Stimulated activated memory B cell treated with anti-CD40 and anti-IgM and Interleukin-4, amounts not matched to agents 10 μg/mL and 1 μg/mL and 100 μg/mL, for 72 hours (primary cell): Measurements from ENCODE around the gene KIF12.
"Not testable (repeated sequence)": the region's sequence is repeated elsewhere in the genome, so short reads cannot be mapped to it uniquely, and the experiment has no call there.

Source experiments
- ATAC-seq: fragments of 150-1000 bp; cut with Tn5 transposase; 2 replicates; pipeline ENCODE4 v1.10.0; 2021
- H3K27ac Mint-ChIP-seq: one replicate; pipeline ENCODE4 v1.8.0; 2022; ENCODE audit warnings: mild to moderate bottlenecking, mixed read lengths
- H3K27me3 Mint-ChIP-seq: one replicate; pipeline ENCODE4 v1.8.0; 2022; ENCODE audit warnings: mixed read lengths
- H3K36me3 Mint-ChIP-seq: one replicate; pipeline ENCODE4 v1.8.0; 2022; ENCODE audit warnings: mixed read lengths
- H3K4me1 Mint-ChIP-seq: one replicate; pipeline ENCODE4 v1.8.0; 2022; ENCODE audit warnings: mixed read lengths
- H3K4me3 Mint-ChIP-seq: one replicate; pipeline ENCODE4 v1.8.0; 2022; ENCODE audit warnings: mild to moderate bottlenecking, moderate library complexity, mixed read lengths
- H3K9me3 Mint-ChIP-seq: one replicate; pipeline ENCODE4 v1.8.0; 2022; ENCODE audit warnings: mixed read lengths

The KIF12 gene

DNA sequence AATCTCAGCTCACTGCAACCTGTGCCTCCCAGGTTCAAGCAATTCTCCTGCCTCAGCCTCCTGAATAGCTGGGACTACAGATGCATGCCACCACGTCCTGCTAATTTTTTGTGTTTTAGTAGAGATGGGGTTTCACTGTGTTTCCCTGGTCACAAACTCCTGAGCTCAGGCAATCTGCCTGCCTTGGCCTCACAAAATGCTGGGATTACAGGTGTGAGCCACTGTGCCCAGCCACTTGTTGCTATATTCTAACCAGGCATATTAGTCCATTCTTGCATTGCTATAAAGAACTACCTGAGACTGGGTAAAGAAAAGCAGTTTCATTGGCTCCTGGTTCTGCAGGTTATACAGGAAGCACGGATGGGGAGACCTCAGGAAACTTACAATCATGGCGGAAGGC is 29.7 kb upstream of the KIF12 start:
- not testable (repeated sequence) for H3K36me3 Mint-ChIP-seq, ATAC-seq, H3K4me3 Mint-ChIP-seq, H3K27ac Mint-ChIP-seq, H3K4me1 Mint-ChIP-seq
- Mint-ChIP-seq H3K27me3 (peaks cover 47% of the 10 kb centered on the region), H3K9me3 (peaks cover 11% of the 10 kb centered on the region)

DNA sequence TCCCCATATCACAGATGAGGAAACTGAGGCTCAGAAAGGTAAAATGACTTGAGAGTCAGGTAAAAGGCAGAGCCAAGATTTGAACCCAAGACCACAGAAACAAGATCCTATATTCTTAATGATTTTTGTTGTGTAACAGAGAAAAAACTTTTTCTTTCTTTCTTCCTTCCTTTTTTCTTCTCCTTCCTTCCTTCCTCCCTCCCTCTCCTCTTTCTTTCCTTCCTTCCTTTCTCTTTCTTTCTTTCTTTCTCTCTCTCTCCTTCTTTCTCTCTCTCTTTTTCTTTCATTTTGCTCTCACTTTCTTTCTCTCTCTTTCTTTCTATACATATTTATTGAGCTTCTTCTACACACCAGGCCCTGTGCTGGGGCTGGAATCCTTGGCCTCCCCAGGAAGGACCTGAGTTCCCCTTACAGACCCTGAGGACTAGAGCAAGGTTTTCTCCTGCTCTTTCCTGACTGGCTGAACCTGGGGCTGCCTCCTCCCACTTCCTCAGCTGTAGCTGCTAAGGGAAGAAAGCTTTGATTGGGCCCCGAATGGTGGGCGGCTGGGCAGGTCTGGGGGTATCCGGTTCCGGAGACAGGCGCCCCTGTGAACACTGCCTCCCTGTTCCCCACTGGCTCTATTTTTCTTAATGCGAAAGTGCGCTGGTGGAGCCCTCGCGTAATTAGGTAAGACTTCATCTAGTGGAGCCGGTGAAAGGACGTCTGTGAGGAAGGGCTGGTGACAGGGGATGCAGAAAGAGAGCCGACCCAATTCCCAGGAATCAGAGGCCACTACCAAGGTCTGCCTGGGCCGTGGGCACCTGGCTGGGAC is 27.4 kb upstream of the KIF12 start:
- Mint-ChIP-seq H3K4me1 (no peaks in the 10 kb centered on the region), H3K4me3 (no peak overlapping the region), H3K27me3 (peaks cover 47% of the 10 kb centered on the region), H3K27ac (no peak overlapping the region), H3K36me3 (no peaks in the 10 kb centered on the region), H3K9me3 (peaks cover 11% of the 10 kb centered on the region)
- ATAC-seq = no peak

DNA sequence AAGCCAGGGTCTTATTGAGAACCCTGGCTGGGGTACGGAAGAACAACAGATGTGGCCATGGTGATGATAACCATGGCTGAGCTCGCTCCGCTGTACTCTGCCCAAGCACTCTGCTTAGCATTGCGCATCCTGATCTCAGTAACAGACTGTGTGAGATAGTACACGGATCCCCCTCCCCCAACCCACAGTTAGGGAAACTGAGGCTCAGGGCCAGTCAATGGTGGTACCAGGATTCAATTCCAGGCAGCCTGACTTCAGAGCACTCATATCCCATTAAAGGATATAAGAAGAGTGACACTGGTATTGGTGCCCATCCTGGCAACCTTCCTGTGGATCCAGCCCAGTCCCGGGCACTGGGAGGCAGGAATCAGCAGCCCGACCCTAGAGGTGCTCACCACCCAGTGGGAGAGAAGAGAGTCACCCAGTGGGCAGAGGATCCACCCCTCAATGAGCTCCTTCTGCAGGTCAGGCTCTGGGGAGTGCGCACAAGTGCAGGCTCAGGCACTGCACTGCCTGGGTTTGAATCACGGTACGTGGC is 26.5 kb upstream of the KIF12 start:
- H3K4me1 Mint-ChIP-seq = no peaks in the 10 kb centered on the region

DNA sequence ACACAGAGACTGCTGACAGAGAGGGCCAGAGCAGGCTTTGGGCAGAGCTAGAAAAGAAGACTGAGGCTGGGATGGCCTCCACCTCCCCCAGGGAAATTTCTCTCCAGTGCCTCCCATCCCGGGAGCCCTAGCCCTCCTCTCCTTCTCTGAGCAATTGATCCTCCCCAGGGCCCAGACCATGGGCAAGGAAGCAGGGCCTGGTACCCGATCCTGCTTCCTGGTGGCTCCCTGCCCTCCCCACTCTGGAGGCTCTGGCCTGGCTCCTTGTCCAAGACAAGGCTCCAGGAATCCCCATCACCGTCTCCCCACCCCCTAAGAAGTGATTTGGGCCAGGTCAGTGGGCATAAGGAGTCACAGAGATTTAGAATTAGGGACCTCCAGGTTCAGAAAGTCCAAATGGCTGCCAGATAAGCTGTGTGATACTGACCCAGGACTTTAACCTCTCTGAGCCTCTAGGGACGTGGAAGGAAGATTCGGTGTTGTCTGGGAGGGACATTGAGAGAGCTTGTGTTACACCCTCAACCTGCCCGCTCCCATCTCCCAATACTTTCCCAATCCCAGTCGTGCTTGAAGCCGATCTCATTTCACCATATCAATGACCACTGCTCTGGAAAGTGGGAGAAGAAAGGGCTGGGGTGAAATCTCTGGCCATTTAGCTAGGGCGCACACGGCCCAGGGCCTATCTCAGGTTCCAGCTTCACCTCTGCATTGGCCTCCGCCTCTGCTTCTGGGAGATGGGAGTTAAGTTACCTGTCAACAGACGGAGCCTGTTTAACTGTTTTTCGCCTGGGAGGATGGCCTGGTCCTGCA is 25.8 kb upstream of the KIF12 start:
- no peaks in the 10 kb centered on the region for H3K4me1 Mint-ChIP-seq
- H3K36me3 Mint-ChIP-seq = no peaks in the 10 kb centered on the region
- H3K27me3 Mint-ChIP-seq = peaks cover 43% of the 10 kb centered on the region
- no peak overlapping the region for H3K27ac Mint-ChIP-seq
- peaks cover 15% of the 10 kb centered on the region for H3K9me3 Mint-ChIP-seq
- no peak overlapping the region for H3K4me3 Mint-ChIP-seq
- ATAC-seq = no peak

More for the DNA sequence above, 26.5 kb upstream of the KIF12 start:
- peaks cover 14% of the 10 kb centered on the region for H3K9me3 Mint-ChIP-seq
- ATAC-seq = no peak
- H3K27me3 Mint-ChIP-seq = peaks cover 45% of the 10 kb centered on the region
- H3K27ac Mint-ChIP-seq = no peak overlapping the region
- no peaks in the 10 kb centered on the region for H3K36me3 Mint-ChIP-seq
- H3K4me3 Mint-ChIP-seq = no peak overlapping the region

DNA sequence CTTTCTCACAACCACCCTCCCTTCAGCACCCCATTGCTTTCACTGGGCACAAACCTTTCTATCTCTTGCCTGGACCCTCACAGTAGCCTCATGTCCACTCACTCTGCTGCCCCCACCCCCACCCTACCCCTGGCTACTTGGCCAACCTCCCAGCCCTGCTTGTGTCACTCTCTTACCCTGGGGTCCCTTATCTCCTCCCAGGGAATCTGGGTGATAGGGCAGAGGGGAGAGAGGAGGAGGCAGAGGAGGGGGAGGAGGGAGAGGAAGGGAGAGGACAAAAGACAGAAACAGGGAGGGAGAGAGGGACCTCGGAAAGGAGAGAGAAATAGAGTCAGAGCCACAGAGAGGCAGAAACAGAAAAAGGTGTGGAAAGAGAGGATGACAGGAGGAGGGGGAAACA is 25.0 kb upstream of the KIF12 start:
- H3K27ac Mint-ChIP-seq = no peak overlapping the region
- no peak overlapping the region for H3K4me3 Mint-ChIP-seq
- peaks cover 41% of the 10 kb centered on the region for H3K27me3 Mint-ChIP-seq
- H3K4me1 Mint-ChIP-seq = no peaks in the 10 kb centered on the region
- no peaks in the 10 kb centered on the region for H3K36me3 Mint-ChIP-seq
- no peak for ATAC-seq
- peaks cover 15% of the 10 kb centered on the region for H3K9me3 Mint-ChIP-seq

DNA sequence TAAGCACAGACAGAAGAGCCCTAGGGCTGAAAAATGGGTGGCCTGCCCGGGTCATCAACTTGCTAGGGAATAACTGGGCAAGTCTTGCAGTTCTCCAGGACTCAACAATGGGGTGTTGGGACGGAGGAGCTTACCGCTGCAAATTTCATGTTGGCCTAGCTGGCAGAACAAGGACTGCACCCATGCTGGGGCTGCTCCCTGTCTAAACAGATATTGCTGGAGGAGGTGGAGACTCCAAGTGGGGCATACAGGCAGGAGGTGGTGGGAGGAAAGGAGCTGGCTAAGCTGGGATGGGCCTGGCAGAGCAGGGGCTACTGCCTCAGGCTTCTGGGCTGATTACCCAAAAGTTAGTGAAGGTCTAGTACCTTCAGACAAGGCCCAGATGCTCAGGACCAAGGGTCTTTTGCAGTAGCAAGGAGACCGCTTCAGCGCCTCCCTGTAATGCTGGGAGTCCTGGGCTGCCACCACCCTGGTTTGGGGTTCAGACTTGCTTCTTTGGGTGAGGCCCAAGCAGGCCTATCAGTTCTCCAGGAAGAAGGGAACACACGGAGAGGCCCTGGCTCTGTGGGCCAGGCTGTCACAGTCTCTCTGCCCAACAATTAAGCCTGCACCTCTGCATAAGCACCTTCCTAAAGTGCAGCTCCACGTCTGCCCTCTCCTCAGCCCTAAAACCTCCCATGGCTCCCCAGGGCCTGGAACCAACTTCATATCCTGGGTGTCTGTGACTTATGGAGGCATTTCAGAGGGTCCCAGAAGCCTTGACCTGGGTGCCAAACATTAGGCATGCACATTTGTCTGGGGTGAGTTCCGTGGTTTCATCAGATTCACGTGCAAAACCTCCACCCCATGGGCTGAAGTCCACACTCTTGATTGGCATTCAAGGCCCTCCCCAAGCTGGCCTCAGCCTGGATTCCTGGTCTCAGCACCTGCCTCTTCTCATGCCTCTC is 24.2 kb upstream of the KIF12 start:
- no peak for ATAC-seq
- no peak overlapping the region for H3K27ac Mint-ChIP-seq
- peaks cover 13% of the 10 kb centered on the region for H3K9me3 Mint-ChIP-seq
- no peaks in the 10 kb centered on the region for H3K4me1 Mint-ChIP-seq
- peaks cover 37% of the 10 kb centered on the region for H3K27me3 Mint-ChIP-seq
- no peak overlapping the region for H3K4me3 Mint-ChIP-seq
- no peaks in the 10 kb centered on the region for H3K36me3 Mint-ChIP-seq

DNA sequence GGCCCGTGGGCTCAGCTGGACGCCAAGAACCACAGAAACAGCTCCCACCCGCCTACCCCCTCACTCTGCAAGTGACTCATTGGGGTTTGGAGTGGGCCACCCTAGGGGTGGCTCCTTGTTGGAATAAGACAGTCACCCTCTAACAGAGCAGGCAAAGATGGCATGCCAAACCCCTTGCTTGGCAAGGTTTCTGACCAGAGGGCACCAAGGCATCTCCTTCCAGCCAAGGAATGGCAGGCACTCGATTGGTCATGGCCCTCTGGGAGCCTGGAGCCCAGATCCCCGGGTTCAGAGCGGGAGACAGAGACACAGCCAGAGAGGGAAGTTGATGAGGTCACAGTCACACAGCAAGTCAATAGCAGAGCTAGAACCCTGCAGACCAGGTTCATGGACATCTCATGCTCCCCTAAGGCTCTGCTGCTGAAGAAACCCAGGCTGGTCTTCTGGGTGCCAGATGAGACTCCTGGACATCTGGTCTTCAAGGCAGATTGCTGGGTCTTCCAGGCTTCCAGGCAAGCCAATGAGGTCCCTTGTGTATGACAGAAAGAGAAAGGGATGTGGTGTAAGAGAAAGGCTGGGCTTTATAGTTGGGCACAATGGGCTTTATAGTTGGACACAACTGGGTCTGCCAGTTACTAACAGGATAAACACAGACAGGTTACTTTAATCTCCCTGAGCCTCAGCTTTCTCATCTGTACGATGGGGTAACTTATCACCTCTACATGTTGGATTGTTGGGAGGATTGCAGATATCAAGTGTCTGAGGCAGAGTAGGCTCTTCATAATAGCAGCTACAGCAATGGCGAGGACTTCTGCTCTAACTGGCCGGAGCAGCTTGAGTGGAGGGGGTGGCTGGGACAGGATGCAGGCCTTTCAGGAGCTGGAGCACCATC is 23.3 kb upstream of the KIF12 start:
- H3K27ac Mint-ChIP-seq = no peak overlapping the region
- peaks cover 39% of the 10 kb centered on the region for H3K27me3 Mint-ChIP-seq
- no peak for ATAC-seq
- H3K9me3 Mint-ChIP-seq = peaks cover 8% of the 10 kb centered on the region
- no peaks in the 10 kb centered on the region for H3K36me3 Mint-ChIP-seq
- no peaks in the 10 kb centered on the region for H3K4me1 Mint-ChIP-seq
- no peak overlapping the region for H3K4me3 Mint-ChIP-seq

DNA sequence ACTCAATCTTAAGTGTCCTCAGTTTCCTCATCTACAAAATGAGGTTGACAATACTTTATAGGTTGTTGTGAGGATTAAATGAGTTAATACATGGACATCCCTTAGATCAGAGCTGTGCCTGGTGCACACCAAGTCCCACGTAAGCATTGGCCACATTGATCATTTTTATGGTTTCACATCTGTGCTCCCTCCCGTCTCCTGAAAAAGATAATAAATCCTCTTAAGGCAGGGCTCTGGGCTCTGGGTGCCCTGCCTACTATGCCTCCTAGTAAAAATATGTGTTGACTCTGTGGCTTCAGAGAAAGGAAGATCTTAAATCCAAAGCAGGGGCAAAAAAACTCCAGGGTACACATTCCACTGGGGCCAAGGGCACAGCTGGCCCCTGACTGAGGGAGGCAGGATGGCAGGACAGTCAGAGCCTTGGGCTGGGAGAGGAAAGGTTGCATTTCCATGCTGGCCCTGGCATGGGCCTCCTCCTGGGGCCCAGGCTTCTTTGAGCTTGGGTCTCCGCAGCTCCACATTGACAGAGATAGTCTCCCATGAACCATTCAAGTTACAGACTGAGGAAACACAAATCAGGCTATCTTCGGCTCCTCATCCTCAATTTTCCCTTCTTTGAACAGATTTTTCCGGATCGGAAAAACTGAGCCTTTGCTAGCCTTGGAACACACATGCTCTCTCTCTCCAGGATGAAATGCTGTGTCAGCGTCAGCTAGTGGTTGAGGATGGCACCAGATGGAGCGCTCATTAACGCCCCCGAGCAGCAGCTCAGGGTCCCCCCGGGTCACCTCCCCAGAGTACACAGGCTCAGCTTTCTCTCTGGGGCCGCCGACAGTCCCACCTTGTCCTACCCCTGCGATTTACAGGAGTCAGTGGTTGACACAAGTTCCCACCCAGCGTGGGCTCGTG is 22.4 kb upstream of the KIF12 start:
- Mint-ChIP-seq H3K4me3 (no peak overlapping the region), H3K9me3 (peaks cover 4% of the 10 kb centered on the region), H3K36me3 (no peaks in the 10 kb centered on the region), H3K27ac (no peak overlapping the region), H3K27me3 (peaks cover 35% of the 10 kb centered on the region), H3K4me1 (no peaks in the 10 kb centered on the region)
- no peak for ATAC-seq

DNA sequence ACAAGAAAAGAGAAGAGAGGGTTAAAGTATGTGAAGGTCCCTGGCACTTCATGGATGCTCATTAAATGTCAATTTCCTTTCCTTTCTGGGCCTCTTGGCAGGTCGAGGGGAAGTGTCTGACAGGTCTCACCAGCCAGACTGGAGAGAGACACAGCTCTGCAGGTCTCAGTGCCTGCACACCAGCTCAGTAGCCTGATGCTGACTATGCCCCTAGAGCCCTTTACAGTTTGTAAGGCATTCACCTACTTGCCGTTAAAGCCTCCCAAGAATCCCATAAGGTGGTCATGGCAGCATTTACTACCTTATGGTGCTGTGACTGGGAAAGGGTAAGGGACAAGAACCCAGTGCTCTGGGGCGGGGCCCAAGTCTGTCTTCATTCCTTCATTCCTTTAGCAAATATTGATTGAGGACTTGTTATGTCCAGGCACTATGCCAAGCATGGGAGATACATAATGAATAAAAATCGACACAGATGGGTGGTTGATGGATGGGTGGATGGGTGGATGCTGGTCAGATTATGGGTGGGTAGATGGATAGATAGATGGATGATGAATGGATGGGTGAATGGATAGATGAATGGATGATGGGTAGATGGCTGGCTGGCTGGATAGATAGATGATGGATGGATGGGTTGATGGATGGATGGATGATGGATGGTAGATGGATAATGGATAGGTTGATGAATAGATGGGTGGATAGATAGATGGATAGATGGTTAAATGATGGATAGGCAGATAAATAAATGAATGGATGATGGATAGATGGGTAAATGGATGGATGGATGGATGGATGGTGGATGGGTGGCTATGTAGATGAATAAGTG is 21.3 kb upstream of the KIF12 start:
- H3K27me3 Mint-ChIP-seq = peaks cover 29% of the 10 kb centered on the region
- peaks cover 4% of the 10 kb centered on the region for H3K9me3 Mint-ChIP-seq
- H3K4me3 Mint-ChIP-seq = no peak overlapping the region
- no peak overlapping the region for H3K27ac Mint-ChIP-seq
- H3K36me3 Mint-ChIP-seq = no peaks in the 10 kb centered on the region
- ATAC-seq = no peak
- H3K4me1 Mint-ChIP-seq = no peaks in the 10 kb centered on the region

DNA sequence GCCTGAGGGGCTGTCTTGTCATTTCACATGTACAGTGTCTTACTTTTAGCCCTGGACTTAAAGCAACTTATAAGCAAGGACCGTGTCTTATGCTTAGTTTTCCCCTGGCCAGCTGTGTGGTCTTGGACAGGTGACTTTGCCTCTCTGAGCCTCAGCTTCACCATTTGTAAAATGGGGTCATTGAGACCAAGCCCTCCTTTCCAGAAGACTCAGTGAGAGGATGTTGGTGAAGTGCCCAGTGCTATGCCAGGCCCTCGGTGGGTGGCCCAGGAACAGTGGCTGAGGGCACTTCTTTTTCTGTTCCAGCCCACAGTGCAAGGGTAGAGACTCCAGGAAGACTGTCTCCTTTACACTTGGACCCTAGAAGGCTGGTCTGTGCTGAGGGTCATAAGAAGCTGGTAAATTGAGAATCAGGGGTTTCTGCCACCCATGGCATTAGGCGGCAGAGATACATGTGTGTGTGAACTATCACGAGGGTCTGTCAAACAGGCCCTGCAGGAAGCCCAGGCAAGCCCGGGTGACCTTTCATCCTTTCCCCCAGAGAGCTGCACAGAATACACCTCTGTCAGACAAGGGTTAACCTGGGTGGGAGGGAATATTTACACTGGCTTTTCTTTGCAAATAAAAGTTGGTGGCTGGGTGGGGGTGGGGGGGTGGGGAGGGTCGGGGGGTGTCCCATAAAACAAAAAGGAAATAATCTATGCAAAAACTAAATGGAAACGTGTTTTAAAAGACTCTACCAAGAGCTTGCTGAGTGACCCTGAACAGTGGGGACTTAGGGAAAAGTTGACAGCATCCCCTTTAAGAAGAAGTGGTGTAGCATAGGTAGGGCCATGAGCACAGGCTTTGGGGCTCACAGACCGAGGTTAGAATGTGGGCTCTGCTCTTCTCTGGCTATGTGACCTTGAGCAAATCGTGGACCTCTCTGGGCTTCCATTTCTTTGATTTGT is 20.4 kb upstream of the KIF12 start:
- Mint-ChIP-seq H3K4me1 (no peaks in the 10 kb centered on the region), H3K9me3 (peaks cover 4% of the 10 kb centered on the region), H3K27me3 (peaks cover 38% of the 10 kb centered on the region), H3K4me3 (no peak overlapping the region), H3K36me3 (no peaks in the 10 kb centered on the region), H3K27ac (no peak overlapping the region)
- ATAC-seq = no peak

DNA sequence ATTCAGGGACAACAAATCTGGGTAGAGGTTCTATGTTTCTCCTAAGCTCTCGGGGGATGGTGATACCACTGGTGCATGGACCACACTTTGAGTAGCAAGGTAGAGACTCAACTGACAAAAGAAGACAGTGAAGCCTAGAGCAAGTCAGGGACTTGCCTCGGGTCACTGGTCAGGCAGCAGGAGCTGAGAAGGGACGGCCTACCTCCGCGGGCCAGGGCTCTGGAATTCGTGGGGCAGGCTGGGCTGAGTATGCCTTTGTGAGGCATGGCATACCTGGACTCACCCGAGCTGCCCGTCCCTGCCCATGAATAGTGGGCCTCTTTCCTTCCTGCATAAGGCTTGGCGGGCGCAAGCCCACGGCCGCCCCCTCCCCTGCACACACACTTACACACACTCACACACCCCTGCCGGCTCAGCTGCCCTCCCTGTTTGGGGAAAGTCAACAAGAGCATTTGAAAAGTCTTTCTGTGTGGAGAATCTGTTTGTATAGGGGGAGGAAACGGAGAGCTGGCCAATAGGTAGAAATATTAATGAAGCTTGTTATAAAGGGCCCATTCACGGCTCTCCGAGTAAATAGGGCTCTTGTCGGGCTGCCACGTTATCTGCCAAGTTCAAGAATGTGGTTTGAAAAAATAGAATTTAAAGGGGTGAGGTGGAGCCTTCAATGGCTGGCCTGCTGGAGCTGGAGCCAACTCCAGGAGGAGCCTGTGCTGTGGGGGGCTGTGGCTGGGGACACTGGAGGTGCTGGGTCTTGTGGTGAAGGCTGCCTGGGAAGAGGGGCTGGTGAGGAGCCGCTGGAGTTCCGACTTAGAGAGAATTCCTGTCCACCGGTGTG is 19.1 kb upstream of the KIF12 start:
- Mint-ChIP-seq H3K27me3 (peaks cover 51% of the 10 kb centered on the region), H3K36me3 (no peaks in the 10 kb centered on the region), H3K4me1 (no peaks in the 10 kb centered on the region), H3K4me3 (no peak overlapping the region), H3K27ac (no peak overlapping the region), H3K9me3 (peaks cover 4% of the 10 kb centered on the region)
- ATAC-seq = no peak
